Activated CD8-positive, alpha-beta memory T cell treated with anti-CD3 and anti-CD28 coated beads for 1 hour (primary cell): Measurements from ENCODE around the gene MLLT1.

ENCODE experiments used
- DNase-seq, 2 donors: peaks; one replicate each; pipeline ENCODE4 v3.0.0-alpha.2; 2020; ENCODE audit warnings: low read depth in 1 of 2; ENCODE audit errors: extremely low read depth in 1 of 2

MLLT1 gene

GRCh38 chr19:6212403-6213265 is 67.1 kb downstream of the MLLT1 start:
- no peak for DNase-seq

DNA sequence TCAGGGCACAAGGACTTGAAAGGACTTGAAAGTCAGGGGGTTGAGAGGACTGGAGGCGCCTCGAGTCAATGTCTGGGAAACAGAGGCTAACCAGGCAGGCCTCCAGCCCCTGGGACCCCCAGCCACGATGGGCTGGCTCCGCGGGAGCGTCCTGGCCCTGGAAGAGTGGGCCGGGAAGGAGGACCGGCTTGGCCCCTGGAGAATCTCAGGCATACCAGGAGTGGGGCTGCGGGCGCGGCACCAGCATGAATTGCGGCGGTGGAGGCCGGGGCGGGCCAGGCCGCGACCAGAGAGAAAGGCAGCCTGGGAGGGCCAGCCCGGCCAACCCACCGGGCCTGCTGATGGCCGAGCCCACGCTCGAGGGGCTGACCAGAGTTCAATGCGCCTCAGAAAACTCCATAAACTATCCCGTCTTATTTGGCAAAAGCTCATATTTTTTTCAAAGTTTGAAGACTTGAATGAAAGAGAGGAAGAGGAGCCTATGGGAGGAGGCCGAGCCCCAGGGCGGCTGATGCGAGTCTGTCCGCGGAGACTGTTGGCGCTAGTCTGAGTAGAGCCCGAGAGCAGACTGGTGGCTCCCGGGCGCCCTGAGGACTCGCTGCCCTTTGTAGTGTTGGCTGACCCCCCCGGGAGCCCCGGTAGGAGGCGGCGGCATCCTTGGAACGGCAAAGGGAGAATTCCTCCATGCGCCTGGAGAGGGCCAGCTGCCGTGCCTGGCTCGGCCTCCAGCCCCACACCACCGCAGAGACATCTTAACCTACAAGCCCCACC is 68.0 kb downstream of the MLLT1 start:
- no peak for DNase-seq

- DNase-seq = no peak
Measured at GRCh38 chr19:6210721-6211600, 68.8 kb downstream of the MLLT1 start.

GRCh38 chr19:6210091-6210490 is 69.7 kb downstream of the MLLT1 start:
- DNase-seq = no peak

GRCh38 chr19:6209680-6210079 is 70.1 kb downstream of the MLLT1 start:
- no peak for DNase-seq

DNA sequence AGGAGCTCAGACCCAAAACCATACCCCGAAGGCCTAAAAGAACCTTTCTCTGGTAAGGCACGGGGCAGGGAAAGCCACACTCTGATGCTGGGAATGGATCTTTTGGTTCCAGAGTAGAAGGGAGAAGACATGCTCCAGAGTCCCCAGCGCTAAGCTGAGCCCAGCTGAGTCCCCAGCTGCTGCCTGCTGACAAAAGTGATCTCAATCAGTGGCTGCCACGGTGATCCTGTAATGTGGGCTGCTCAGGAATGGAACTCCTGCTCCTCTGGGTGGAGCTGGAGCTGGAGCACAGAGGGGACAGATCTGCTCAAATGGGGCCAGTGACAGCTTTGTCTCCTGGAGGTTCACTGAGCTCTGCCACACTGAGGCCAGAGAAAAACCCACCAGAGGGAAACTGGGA is 70.5 kb downstream of the MLLT1 start:
- no peak for DNase-seq

DNA sequence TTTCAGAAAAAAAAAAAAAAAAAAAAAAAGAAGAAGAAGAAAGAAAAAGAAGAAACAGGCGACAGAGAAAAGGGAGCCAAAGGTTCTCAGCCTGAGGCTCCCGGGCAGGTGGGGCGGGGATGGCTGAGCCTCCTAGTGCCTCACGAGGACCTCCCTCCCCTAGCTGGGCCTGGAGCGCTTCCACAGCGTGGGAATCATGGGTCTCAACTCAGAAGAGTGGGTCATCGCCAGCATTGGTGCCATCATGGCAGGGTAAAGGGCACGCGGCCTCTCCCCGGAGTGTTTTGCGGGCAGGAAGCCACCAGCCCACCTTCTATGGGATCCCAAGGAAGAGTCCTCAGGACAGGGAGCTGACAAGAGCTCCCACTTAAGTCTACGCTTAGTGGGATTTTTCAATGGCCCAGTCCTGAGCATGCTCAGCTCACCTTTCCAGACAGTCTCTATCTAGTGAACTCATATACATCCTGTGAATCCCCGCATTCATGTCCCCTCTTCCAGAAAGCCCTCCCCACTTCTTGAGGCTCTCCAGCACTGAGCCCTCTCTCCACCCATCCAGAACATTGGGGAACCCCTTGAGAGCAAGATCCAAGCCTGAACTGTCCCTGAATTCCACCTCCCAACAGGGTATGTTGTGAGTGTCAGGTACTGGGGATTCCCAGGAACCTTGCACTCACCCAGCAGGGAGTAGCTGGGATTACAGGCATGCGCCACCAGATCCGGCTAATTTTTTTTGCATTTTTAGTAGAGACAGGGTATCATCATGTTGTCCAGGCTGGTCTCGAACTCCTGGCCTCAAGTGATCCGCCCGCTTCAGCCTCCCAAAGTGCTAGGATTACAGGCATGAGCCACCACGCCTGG is 74.7 kb downstream of the MLLT1 start:
- DNase-seq = no peak

GRCh38 chr19:6204212-6204611 is 75.6 kb downstream of the MLLT1 start:
- DNase-seq = no peak

- peak; percentile 98 to 100 for DNase-seq
Measured at GRCh38 chr19:6199240-6199994, 80.4 kb downstream of the MLLT1 start.

- no peak for DNase-seq
Measured at GRCh38 chr19:6198896-6199239, 80.9 kb downstream of the MLLT1 start.

- no peak for DNase-seq
Measured at GRCh38 chr19:6196361-6196760, 83.4 kb downstream of the MLLT1 start.

- no peak for DNase-seq
Measured at GRCh38 chr19:6188811-6189210, 91.0 kb downstream of the MLLT1 start.

- no peak for DNase-seq
Measured at GRCh38 chr19:6187374-6187773, 92.4 kb downstream of the MLLT1 start.

DNA sequence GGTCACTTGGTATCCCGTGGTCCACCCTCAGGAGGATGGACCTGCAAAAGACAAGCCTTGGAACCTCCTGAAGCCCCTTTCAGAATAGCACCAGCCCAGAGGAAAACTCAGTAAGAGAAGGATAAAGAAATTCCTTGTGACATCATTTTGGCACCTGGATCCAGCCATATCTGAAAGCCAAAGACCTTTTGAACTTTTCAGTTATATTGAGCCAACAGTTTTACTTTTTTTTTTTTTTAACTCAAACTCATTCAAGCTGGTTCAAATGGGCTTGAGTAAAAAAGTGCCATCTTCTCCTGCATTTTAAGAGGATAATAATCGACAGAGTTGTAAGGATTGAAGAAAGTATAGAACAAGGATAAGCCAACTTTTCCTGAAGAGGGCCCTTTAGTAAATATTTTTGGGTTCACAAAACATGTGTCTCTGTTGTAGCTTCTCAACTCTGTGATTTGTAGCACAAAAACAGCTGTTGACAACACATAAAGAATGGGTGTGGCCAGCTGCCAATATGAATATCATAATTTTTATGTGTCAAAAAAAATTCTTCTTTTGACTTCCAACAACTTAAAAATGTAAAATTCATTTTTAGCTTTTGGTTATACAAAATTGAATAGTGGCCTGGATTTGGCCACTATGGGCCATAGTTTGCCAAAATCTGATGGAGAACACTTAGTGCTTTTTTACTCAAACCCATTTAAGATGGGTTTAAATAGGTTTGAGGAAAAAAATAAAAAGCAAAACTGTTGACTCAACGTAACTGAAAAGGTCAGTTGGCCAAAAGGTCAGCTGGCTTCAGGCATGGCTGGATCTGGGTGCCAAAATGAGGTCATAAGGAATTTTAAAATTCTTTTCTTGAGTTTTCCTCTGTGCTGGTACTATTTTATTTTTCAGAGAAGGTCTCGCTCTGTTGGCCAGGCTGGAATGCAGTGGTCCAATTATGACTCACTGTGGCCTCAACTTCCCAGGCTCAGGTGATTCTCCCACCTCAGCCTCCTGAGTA is 93.6 kb downstream of the MLLT1 start:
- DNase-seq = no peak

- DNase-seq = no peak
Measured at GRCh38 chr19:6185093-6185834, 94.5 kb downstream of the MLLT1 start.

DNA sequence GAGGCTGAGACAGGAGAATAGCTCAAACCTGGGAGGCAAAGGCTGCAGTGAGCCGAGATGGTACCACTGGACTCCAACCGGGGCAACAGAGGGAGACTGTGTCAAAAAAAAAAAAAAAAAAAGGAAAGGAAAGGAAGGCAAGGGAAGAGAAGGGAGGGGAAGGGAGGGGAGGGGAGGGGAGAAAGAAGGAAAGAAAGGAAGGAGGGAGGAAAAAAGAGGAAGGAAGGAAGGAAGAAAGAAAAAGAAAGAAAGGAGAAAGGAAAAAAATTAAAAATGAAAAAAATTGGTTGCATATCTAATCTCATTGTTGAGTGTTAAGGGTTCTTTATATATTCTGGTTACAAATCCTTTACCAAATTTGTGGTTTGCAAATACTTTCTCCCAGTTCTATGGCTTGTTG is 98.7 kb downstream of the MLLT1 start:
- no peak for DNase-seq

DNA sequence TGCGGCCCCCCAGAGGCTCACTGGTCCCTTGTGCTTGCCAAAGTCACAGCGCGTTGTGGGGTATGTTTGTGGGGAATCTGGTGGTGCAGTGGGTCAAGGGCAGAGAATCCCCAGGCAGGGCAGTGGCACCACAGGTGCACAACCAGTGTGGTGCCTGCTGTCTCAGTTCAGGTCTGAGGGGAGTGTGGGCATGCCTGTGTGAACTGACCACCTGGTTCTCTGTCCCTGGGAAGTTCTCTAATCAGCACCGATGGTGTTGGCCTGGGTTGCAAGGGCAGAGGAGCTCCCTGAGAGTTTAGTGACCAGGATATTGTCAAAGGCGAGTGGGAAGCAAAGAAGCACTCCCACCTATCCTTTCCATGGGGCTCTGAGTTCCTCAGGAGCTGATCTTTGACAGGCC is 106.6 kb downstream of the MLLT1 start:
- DNase-seq = no peak
